Suppressor macrophage treated with lipopolysaccharide for 1 hour (primary cell): ENCODE results near the gene RRP9.
A peak's percentile ranks its signal among the peaks of the same experiment; 100 is the strongest.

Source experiments
- DNase-seq, 3 donors: peaks; one replicate each; pipeline ENCODE4 v3.0.0-alpha.2; 2020 to 2022

RRP9 gene

GRCh38 chr3:51955175-51955892 lies 13.6 kb upstream of the RRP9 start, which contains the start of gene GPR62:
GPR62 (plus strand) TSS chr3:51955381; CDS start chr3:51955653, 272 bp downstream.
- DNase-seq, result no peak

- no peak for DNase-seq
Measured at GRCh38 chr3:51954713-51955112, 13.0 kb upstream of the RRP9 start.

GRCh38 chr3:51954105-51954504 lies 12.4 kb upstream of the RRP9 start:
- DNase-seq, result peak; percentile 52 to 64 (median 60)

GRCh38 chr3:51953445-51953844 lies 11.7 kb upstream of the RRP9 start:
- peak; percentile 80 to 92 (median 91) for DNase-seq

GRCh38 chr3:51950899-51951298 lies 9.2 kb upstream of the RRP9 start:
- no peak for DNase-seq

GRCh38 chr3:51949121-51949520 lies 7.4 kb upstream of the RRP9 start:
- no peak for DNase-seq

- no peak for DNase-seq
Measured at GRCh38 chr3:51948016-51948580, 6.4 kb upstream of the RRP9 start.

GRCh38 chr3:51947215-51947900 lies 5.7 kb upstream of the RRP9 start:
- DNase-seq, result no peak

GRCh38 chr3:51946796-51947195 lies 5.1 kb upstream of the RRP9 start:
- no peak for DNase-seq

GRCh38 chr3:51945926-51946705 lies 4.4 kb upstream of the RRP9 start:
- no peak for DNase-seq

GRCh38 chr3:51945031-51945840 lies 3.5 kb upstream of the RRP9 start:
- no peak for DNase-seq

GRCh38 chr3:51944451-51945021 lies 2.8 kb upstream of the RRP9 start:
- no peak for DNase-seq

GRCh38 chr3:51943451-51944391 lies 2.0 kb upstream of the RRP9 start:
- DNase-seq, result no peak

GRCh38 chr3:51942603-51943450 lies 1.1 kb upstream of the RRP9 start:
- peak; percentile 45 to 61 (median 51) for DNase-seq

GRCh38 chr3:51941463-51941797 lies 274 bp downstream of the RRP9 start:
- no peak for DNase-seq

- DNase-seq, result no peak
Measured at GRCh38 chr3:51940648-51941462, 849 bp downstream of the RRP9 start.

- no peak for DNase-seq
Measured at GRCh38 chr3:51938780-51939425, 2.8 kb downstream of the RRP9 start.
